Endothelial cell of umbilical vein (primary cell): ENCODE data around the gene OCA2.

Experiments
- EZH2 ChIP-seq: IDR thresholded peaks from 2 replicates; pipeline ENCODE4 v1.6.1; 2012; ENCODE audit warnings: borderline replicate concordance, low read depth, mild to moderate bottlenecking, moderate library complexity, low read length, inconsistent platforms; ENCODE audit not compliant: severe bottlenecking
- MYC ChIP-seq: IDR thresholded peaks from one replicate; pipeline ENCODE4 v1.6.1; 2011; ENCODE audit warnings: mild to moderate bottlenecking, low read depth, low read length
- POLR2A ChIP-seq: IDR thresholded peaks from 2 replicates; pipeline ENCODE4 v1.6.1; 2012; ENCODE audit warnings: low read depth, mild to moderate bottlenecking, control low read depth, low read length
- POLR2AphosphoS5 ChIP-seq: IDR thresholded peaks from 2 replicates; pipeline ENCODE4 v1.6.1; 2012; ENCODE audit warnings: low read depth, mild to moderate bottlenecking, control low read depth, low read length, moderate library complexity; ENCODE audit not compliant: insufficient read depth
- TF ChIP-seq, protein P1 (sequence below), 2 donors: IDR thresholded peaks; 1 replicate in 1 of 2; 2 replicates in 1 of 2; pipeline ENCODE4 v1.5.1; 2011; ENCODE audit warnings: low read length in 2 of 2, mild to moderate bottlenecking in 2 of 2, moderate library complexity in 2 of 2, control low read depth in 1 of 2, inconsistent platforms in 1 of 2, low read depth in 1 of 2; ENCODE audit not compliant: insufficient read depth in 1 of 2; ENCODE audit errors: extremely low read depth in 1 of 2

DNA sequence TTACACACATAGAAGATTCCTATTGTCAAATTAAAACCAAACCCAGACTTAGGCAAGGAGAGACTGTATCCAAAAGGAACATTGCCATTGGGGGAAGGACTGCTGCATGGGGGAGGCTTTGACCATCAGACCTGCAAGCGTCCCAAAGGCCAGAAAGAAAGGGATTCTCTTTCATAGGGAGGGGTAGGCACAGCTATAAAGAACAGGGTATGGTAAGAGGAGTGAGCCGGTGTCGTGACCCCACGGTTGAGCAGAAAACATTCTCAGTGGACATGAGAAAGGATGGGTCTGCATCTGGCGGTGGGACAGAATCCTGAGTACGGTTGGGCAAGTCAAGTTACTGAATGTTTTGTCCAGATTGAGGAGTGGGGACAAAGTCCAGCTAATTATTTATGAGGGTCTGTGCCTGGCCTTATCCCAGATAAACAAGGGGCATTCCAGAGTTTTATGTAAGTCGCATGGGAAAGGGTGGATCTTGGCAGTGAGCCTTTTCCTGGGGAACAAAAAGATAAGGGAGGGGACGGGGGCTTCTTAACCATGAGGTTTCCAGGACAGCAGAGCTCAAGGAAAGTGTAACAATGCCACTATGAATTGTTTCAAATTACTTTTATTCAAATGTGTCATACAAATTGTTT is 357.8 kb downstream of the OCA2 start:
- TF ChIP-seq EZH2: no peak
- TF ChIP-seq, protein P1, sequence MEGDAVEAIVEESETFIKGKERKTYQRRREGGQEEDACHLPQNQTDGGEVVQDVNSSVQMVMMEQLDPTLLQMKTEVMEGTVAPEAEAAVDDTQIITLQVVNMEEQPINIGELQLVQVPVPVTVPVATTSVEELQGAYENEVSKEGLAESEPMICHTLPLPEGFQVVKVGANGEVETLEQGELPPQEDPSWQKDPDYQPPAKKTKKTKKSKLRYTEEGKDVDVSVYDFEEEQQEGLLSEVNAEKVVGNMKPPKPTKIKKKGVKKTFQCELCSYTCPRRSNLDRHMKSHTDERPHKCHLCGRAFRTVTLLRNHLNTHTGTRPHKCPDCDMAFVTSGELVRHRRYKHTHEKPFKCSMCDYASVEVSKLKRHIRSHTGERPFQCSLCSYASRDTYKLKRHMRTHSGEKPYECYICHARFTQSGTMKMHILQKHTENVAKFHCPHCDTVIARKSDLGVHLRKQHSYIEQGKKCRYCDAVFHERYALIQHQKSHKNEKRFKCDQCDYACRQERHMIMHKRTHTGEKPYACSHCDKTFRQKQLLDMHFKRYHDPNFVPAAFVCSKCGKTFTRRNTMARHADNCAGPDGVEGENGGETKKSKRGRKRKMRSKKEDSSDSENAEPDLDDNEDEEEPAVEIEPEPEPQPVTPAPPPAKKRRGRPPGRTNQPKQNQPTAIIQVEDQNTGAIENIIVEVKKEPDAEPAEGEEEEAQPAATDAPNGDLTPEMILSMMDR (IDR thresholded peaks at IDR 0.05; ENCODE audit: extremely low read depth in 1 of 2, insufficient read depth in 1 of 2, low read depth in 1 of 2, low read length in 2 of 2): no peak
- no peak for TF ChIP-seq POLR2A
- no peak for TF ChIP-seq POLR2AphosphoS5
- TF ChIP-seq MYC: no peak
